ENCODE measurements around the gene TSPAN18.

DNA sequence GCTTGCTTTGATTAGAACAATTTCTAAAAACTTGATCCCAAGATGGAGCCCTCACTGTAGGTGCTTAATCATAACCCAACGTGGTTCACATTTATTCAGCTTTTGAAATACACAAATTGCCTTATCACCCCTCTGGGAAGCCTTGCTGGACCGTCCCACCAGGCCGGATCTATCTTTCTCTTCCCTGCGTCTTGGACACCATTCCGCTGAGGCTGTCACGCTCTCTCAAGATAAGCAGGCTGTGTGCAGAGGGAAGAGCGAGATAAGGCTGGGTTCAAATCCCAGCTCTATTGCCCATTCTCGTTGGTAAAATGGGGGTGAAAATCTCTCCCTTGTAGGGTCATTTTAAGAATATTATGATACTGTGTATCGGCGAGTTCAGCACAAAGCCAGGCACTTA is 244.4 kb downstream of the TSPAN18 start:
- TF ChIP-seq CTCF (IDR thresholded peaks at IDR 0.05) = no peak
- TF ChIP-seq POLR2A (IDR thresholded peaks at IDR 0.05) = no peak

Measured in vagina (tissue), 2 donors.